GM18508 (cell line): ENCODE measurements around the gene OTC.

Experiments
- ATAC-seq: cut with Tn5 transposase; IDR thresholded peaks from one replicate; pipeline ENCODE4 v1.9.1; 2021; ENCODE audit warnings: moderate number of reproducible peaks; ENCODE audit not compliant: insufficient read depth, unreplicated experiment

OTC gene

DNA sequence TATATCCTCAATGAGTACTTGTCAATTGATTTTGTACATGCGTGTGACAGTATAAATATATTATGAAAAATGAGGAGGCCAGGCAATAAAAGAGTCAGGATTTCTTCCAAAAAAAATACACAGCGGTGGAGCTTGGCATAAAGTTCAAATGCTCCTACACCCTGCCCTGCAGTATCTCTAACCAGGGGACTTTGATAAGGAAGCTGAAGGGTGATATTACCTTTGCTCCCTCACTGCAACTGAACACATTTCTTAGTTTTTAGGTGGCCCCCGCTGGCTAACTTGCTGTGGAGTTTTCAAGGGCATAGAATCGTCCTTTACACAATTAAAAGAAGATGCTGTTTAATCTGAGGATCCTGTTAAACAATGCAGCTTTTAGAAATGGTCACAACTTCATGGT is at the start of gene OTC:
Gene OTC (plus strand): TSS at position 243 of the 400 bp plus-strand sequence. CDS start 93 bp downstream, at position 336.
- no peak for ATAC-seq

DNA sequence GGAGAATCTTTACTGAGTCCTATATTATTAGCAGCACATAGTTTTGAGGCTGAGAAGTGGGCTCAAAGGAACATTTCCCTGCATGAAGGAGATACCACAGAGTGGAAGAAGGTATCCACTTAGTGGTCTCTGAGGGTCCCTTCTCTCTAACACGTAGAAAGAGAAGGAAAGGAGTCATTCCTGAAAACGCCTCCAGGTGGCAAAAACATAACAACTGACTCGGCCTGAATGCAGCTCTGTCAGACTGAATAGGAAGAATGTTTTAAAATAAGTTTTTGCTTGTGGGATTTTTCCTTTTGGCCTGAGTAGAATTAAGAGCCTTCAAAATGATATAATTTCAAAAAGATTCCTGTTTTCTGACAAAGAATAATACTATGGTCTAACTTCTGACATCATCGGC is 48.4 kb upstream of the OTC start:
- no peak for ATAC-seq

DNA sequence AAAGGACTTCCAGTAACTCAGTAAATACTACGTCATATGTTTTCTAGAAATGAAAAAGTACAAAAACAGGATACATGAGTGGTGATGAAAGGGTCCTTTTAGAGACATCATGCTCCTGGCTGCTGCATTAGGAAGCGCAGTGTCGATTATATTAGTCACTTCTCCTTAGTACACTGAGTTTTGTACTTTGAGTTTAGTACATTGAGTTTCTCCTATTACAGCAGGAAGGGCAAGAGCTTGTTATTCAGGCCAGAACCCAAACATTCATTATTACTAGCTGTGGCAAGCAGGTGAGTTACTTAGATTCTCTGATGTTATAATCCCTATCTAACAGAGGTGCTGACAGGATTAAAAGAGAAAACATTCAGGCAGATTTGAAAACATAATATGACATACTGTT is 46.4 kb upstream of the OTC start:
- ATAC-seq: no peak

- ATAC-seq: no peak
Observed at GRCh38 chrX:38311743-38312142, 40.7 kb upstream of the OTC start.

GRCh38 chrX:38312436-38312835 is 40.0 kb upstream of the OTC start:
- ATAC-seq: no peak

DNA sequence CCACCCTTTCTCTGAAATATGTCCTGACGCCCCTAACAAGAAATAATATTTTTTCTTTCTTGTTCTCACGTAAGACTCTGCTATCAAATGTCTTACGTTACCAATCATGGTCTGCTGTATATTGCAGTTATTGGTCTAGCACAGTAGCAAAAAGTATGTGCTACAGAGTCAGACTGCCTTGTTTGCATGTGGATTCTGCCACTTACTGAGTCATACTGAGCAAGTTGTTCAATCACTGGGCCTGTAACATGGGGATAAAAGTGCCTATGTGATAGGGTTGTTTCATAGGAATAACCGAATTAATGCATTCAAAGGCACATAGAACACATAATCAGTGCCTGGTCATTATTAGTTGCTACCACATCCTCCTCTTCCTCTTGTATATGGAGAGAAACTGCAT is 39.2 kb upstream of the OTC start:
- no peak for ATAC-seq

GRCh38 chrX:38315186-38315585 is 37.2 kb upstream of the OTC start:
- no peak for ATAC-seq

DNA sequence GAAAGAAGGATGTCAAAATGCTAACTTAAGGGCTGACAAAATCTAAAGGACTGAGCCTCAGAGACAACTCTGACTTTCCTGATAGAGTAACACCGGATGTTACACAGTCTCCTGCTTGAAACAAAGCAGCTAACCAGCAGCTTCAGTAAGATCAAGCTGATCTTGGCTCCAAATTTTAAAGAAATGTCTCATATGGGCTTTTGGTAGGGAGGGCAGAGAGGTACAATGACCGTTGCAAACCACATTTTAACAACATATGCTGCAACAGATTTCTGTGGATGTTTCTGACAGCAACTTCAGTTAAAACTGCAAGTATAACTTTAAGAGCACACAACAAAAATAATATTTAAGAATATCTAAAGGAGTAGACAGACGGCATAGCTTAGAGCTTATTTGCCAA is 34.2 kb upstream of the OTC start:
- ATAC-seq: no peak

DNA sequence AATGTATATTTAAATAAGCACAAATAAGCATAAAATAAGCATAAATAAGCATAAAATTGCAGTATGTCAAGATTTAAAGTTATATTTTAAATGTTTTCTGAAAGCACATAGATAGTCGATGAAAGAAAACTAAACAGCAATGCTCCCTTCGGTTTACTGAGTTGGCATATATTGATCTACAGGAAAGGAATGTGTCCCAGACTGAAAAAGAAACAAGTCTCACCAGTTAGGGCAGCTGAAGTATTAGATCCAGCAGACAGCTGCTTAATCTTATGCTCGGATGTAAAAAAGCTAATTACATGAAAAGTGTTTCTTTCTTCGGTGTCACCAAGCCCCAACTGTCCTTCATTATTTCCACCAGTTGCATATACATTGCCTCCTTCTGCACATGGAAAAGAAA is 33.8 kb upstream of the OTC start:
- no peak for ATAC-seq

DNA sequence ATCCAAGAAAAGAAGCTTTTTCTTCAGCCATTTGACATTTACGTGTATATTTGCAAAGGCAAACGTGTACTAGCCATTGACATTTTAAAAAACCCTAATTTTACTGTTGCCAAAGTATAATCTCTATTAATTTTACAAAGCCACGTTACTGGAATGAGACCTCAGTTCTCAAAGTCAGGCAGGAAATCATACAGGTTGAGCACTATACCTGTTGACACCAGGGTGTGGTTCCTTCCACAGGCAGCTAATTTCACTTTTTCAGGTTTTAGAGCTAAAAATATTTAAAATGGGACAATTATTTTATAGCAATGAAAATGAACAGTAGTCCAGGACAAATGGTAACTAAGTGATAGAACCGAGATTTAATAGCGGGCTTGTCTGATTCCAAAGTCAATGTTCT is 31.6 kb upstream of the OTC start:
- no peak for ATAC-seq

DNA sequence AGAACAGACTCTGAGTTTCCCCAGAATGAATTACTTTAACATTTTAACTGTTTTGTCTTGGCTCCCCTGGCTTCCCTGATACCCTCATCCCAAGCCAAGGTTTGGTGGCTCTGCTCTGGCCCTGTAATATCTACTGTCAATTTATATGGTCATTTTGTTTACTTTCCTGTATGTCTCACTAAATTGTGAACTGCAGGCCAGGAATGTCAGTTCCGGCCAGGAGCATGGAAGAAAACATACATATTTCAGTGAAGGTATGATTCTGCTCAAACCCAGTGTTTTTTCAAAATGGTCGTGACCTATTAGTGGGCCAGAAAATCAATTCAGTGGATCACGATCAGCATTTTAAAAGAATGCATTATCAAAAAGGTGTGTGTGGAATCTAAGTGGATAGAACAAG is 26.3 kb upstream of the OTC start:
- ATAC-seq: no peak

- peak; percentile 79 for ATAC-seq
Observed at GRCh38 chrX:38327007-38327774, 25.2 kb upstream of the OTC start, which contains the start of gene RPGR. RPGR (minus strand) TSS chrX:38327509; CDS start chrX:38327367, 142 bp downstream.

DNA sequence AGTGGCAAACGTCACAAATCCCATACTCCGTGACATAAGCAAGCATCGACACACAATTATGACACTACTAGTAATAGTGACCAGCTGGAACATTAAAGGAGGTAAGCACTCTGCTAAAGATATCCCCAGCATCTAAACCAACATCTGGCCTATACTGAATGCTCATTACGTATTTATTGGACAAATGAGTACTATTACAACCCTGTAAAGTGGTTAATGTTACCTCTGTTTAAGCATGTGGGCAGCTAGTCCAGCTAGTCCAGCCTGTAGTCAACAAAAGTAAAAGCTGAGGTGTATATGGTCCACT is 24.7 kb upstream of the OTC start:
- ATAC-seq: peak; percentile 8

- peak; percentile 39 for ATAC-seq
Observed at GRCh38 chrX:38332505-38332904, 19.9 kb upstream of the OTC start.

GRCh38 chrX:38335382-38335781 is 17.0 kb upstream of the OTC start:
- no peak for ATAC-seq

- no peak for ATAC-seq
Observed at GRCh38 chrX:38336538-38337240, 15.7 kb upstream of the OTC start.

DNA sequence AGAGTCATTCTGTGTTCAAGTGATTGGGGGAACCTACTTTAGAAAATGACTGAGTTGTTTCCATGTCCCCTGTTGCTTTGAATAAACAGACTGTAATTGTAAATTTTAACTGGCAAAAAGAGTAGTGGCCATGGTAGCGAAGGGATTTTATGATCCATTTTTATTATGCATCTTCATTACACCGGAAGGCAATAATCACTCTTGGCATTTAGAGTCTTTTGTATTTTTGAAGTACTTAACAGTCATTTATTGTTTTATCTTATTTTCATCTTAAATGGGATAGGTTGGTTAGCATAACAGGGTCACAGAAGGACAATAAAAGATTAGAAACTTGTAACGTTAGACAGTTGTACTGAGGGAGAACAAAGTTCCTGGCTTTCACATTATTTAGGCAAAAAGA is 11.0 kb upstream of the OTC start:
- ATAC-seq: no peak

DNA sequence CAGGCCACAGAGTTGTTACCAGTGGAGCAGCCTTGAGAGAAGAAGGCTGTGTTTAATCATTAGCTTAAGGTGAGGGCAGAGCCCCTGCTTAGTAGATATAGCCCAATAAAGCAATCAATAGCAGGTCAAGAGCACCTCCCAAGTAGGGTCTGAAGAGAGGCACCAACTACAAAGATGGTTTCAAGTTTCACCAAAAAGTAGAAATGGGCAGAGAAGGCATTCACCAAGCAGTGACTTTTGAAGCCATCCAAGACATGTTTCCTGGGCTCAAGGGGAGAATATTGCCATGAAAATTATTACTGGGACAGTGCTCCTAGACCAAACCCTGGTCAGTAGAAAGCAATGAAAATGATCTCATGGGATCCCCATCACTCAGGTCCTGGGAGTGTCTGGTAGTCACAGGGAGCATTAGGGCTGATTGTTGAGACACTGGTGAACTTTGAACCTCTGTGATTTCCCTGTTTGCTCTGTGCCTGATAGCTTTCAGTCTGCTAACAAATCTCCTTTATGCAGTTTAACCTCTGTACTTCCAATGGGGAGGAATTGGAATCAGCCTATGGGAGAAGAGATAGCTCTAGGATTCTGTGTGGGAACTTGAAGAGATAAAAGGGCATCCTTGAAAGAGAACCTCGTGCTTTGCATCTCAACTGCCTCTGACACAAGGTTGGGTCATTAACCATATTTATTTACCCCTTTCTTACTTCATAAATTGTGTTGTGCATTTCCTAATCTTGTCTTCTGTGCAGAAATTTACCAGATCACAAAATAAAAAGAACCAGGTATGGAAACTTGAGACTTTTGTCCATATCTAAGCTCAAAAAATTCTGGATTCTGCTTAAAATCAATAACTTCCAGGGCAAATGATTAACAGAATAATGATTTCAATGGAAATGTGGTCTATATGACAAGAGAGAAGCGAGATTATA is 9.3 kb upstream of the OTC start:
- no peak for ATAC-seq

DNA sequence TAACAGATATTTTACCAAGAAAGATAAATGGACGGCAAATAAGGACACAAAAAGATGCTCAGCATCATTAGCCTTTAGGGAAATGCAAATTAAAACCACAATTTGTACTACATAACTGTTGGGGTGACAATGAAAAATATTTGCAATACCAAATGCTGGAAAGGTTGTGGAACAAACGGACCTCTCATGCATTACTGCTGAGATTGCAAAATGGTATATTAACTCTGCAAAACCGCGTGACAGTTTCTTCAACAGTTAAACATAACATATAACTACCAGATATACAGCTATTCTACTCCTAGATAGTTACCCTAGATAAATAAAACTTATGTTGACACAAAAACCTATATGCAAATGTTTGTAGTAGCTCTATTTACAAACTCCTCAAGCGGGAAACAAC is 6.3 kb upstream of the OTC start:
- no peak for ATAC-seq

DNA sequence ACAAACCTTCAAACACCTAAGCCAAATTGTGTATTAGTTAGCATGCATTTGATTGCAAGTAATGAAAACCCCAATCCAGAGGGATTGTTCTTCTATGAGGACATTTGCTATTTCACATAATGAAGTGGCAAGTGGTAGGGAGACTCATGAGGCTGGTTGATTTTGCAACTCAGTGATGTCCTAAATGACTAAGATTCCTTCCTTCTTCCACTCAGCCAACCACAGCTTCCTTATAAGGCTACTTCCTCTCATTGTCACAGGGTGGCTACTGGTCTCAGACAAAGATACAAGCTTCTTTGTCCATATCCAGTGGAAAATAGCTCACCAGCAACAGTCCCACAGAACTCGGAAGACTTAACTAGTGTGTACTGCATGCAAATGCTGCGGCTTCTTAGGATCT is 5.3 kb upstream of the OTC start:
- ATAC-seq: peak; percentile 82

DNA sequence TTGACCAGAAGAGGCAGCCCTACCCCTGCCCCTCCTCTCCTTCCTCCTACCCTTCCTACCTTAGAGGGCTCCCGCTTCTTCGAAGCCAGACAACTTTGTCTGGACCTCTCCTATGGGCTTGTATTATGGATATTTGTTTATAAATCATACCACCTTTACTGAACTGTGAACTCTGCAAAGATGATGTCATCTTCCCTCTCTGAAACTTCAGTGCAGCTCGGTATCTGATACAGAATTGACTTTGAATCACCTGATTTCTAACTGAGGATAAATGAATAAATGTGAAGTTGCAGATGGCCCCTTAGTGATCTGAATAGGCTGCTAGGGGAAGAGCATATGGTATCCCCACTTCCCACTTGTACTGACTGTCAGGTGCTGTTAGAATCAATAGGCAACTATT is 1.1 kb upstream of the OTC start:
- ATAC-seq: no peak
